ENCODE results near the gene ZER1. TPM values are rescaled to one million over a fixed set of nuclear protein-coding genes. Genes with fewer than 3 reads are reported as not detected.

ZER1 gene
- total and polyA plus RNA-seq, 2 of the 4 experiments (the other 2 are of a cell fraction) = 7.7 to 34.9 TPM

DNA sequence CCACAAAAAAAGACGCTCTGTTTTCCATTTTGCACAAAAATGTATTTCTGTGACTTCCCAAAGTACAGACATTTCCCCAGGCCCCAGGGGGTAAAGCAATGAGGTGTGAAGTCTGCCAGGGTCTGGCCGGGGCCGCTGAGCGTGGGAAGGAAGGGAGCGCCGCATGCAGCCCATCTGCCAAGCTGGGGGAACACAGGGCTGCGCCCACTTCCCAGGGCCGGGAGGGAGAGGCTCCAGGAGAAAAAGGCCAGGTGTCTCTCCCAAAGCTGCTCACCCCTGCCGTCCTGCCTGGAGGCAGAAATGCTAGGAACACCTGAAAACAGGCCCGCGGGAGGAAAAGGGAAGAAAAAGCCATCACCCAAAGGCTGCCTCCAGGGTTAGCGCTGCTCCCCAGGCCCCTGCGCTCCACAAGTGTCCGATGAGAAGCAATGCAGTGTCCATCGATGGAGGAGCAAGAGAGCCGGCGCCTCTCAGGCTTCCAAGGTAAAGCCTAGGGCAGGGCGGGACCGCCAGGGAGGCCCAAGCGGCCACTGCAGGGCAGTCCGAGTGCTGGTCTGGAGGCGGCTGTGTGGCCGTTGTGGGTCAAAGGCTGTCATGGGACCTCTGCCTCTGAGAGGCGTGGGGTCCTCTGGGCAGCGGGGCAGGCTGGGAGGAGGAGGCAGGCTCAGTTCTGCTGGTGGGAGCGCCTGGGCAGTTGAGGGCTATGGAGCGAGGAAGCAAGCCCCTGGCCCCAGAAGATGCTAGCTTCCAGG is 41.8 kb downstream of the ZER1 start:
- Histone ChIP-seq H3K9me3 (ENCODE audit: control insufficient read depth, insufficient read depth, low read length) (no peaks in the 10 kb centered on the region), H2AFZ (replicated peaks; ENCODE audit: low read length, poor library complexity) (no peak overlapping the region), H2BK20ac (ENCODE audit: low read depth, low read length) (no peak overlapping the region), H3K27ac (ENCODE audit: insufficient read depth, low read length) (no peak overlapping the region), H3K27me3 (ENCODE audit: control insufficient read depth, insufficient read depth, low read length) (no peaks in the 10 kb centered on the region), H3K23ac (ENCODE audit: low read depth, low read length) (no peak overlapping the region), H3K9me1 (ENCODE audit: insufficient read depth, low read length) (peaks cover 6% of the 10 kb centered on the region; the same call in 1 of the 2 replicates), H3K14ac (replicated peaks; ENCODE audit: low read depth, low read length) (no peak overlapping the region), H3K4me1 (ENCODE audit: control insufficient read depth, insufficient read depth, low read length) (peaks cover 2% of the 10 kb centered on the region; the same call in 1 of the 2 replicates), H3K4me3 (ENCODE audit: insufficient read depth, low read depth, low read length) (no peak overlapping the region), H3K56ac (ENCODE audit: extremely low read depth, insufficient read depth, low read length) (no peak overlapping the region), H3K79me1 (ENCODE audit: low read depth in 1 of 2, low read length in 2 of 2) (no peaks in the 10 kb centered on the region), H2AK9ac (replicated peaks; ENCODE audit: low read depth, low read length, poor library complexity) (no peak overlapping the region), H3K4ac (ENCODE audit: low read depth, low read length) (no peak overlapping the region), H4K20me1 (ENCODE audit: insufficient read depth, low read length) (no peaks in the 10 kb centered on the region; the same call in 1 of the 2 replicates), H4K8ac (ENCODE audit: low read depth in 2 of 2, low read length in 2 of 2) (no peak overlapping the region), H2BK5ac (ENCODE audit: low read depth, low read length, poor library complexity, severe bottlenecking) (no peak overlapping the region), H3K36me3 (ENCODE audit: control insufficient read depth, insufficient read depth, low read length) (peaks cover 17% of the 10 kb centered on the region), H3K9ac (ENCODE audit: low read depth, low read length) (no peak overlapping the region), H2BK15ac (ENCODE audit: low read depth, low read length) (no peak overlapping the region), H4K91ac (ENCODE audit: insufficient read depth, low read depth, low read length) (no peak overlapping the region), H2AK5ac (ENCODE audit: low read depth, low read length) (no peak overlapping the region), H4K5ac (ENCODE audit: low read depth, low read length) (no peak overlapping the region), H2BK120ac (ENCODE audit: low read depth, low read length) (no peak overlapping the region), H3K4me2 (ENCODE audit: low read depth, low read length) (no peak overlapping the region), H3K18ac (ENCODE audit: low read depth, low read length) (no peak overlapping the region)
- 84% methylated on average over 8 of the region's 27 CpGs; no CpG with 5 or more reads in 1 of the 2 experiments for WGBS, 2 experiments (ENCODE audit: extremely low coverage in 2 of 2, insufficient read length in 1 of 2)
- ChIA-PET CTCF (no interaction called here), POLR2A (ENCODE audit: unreplicated experiment) (no interaction called here)
- BruUV-seq (replicated peaks) = no TSS peak
- intact Hi-C loops (cut with micrococcal nuclease) = no loop called here
- in situ Hi-C loops (cut with MboI; ENCODE audit: low sequenced_read_pairs) = no loop called here
- TF ChIP-seq BHLHE40 (IDR thresholded peaks at IDR 0.05; ENCODE audit: low read depth, low read length) (no peak), MAZ (IDR thresholded peaks at IDR 0.05; ENCODE audit: borderline replicate concordance, low read depth, low read length) (no peak), POLR2A (IDR thresholded peaks at IDR 0.05; ENCODE audit: low read depth, low read length) (no peak), MAFK (IDR thresholded peaks at IDR 0.05; ENCODE audit: low read depth, low read length) (no peak), CHD1 (IDR thresholded peaks at IDR 0.05; ENCODE audit: low read depth, low read length) (no peak), RFX5 (IDR thresholded peaks at IDR 0.05; ENCODE audit: low read depth, low read length) (no peak), RAD21 (IDR thresholded peaks at IDR 0.05; ENCODE audit: low read length) (no peak), FOS (IDR thresholded peaks at IDR 0.05; ENCODE audit: low read depth, low read length) (no peak), SMC3 (IDR thresholded peaks at IDR 0.05; ENCODE audit: low read depth, low read length) (no peak), NFE2L2 (IDR thresholded peaks at IDR 0.05; ENCODE audit: low read depth, low read length) (no peak)
- DNase-seq (no peak), ATAC-seq (ENCODE audit: low read depth) (no peak)
- dilution Hi-C loops (cut with HindIII; ENCODE audit: low sequenced_read_pairs, unreplicated experiment) = no loop called here
